GM21619 (cell line): ENCODE measurements around the gene SPIC.

Source experiments
- ATAC-seq: cut with Tn5 transposase; IDR thresholded peaks from one replicate; pipeline ENCODE4 v1.9.1; 2021; ENCODE audit not compliant: unreplicated experiment

Gene SPIC

GRCh38 chr12:101527682-101528081, 52.5 kb downstream of the SPIC start:
- no peak for ATAC-seq

- ATAC-seq: no peak
These were observed 61.0 kb downstream of the SPIC start for GRCh38 chr12:101536069-101536674.
